Adrenal gland (tissue), 5 donors: ENCODE data around the gene SHH.

Experiments
- POLR2A ChIP-seq, 2 donors: fragments of 450-650 bp; IDR thresholded peaks; one replicate each; pipeline ENCODE4 v1.6.1; 2017; ENCODE audit warnings: antibody characterized with exemption in 2 of 2, mild to moderate bottlenecking in 2 of 2, moderate library complexity in 1 of 2
- TF ChIP-seq, protein P1 (sequence below), 6 experiments: fragments of 450-650 bp in 4 of 6; fragments of 200-600 bp in 2 of 6; sonication (generic) in 1 of 6; IDR thresholded peaks; 1 replicate in 5 of 6; 2 replicates in 1 of 6; pipeline versions ENCODE4 v1.5.1 to v1.8.0; 2016 to 2021; ENCODE audit warnings: antibody characterized with exemption in 6 of 6, mild to moderate bottlenecking in 2 of 6, moderate library complexity in 1 of 6
- donor health status: DM: no; HTN: no; CAD: no.

GRCh38 chr7:155762036-155762435, 50.2 kb downstream of the SHH start:
- TF ChIP-seq, protein P1, sequence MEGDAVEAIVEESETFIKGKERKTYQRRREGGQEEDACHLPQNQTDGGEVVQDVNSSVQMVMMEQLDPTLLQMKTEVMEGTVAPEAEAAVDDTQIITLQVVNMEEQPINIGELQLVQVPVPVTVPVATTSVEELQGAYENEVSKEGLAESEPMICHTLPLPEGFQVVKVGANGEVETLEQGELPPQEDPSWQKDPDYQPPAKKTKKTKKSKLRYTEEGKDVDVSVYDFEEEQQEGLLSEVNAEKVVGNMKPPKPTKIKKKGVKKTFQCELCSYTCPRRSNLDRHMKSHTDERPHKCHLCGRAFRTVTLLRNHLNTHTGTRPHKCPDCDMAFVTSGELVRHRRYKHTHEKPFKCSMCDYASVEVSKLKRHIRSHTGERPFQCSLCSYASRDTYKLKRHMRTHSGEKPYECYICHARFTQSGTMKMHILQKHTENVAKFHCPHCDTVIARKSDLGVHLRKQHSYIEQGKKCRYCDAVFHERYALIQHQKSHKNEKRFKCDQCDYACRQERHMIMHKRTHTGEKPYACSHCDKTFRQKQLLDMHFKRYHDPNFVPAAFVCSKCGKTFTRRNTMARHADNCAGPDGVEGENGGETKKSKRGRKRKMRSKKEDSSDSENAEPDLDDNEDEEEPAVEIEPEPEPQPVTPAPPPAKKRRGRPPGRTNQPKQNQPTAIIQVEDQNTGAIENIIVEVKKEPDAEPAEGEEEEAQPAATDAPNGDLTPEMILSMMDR (IDR thresholded peaks at IDR 0.05): no peak
- no peak for TF ChIP-seq POLR2A (IDR thresholded peaks at IDR 0.05)
